GM13976 (cell line): Measurements from ENCODE around the gene FLNB.
A peak's percentile ranks its signal among the peaks of the same experiment; 100 is the strongest.

ENCODE experiments used
- DNase-seq: peaks from one replicate; pipeline ENCODE4 v3.0.0; 2012; ENCODE audit warnings: low spot score
- in situ Hi-C: fragments of 300-500 bp; cut with MboI; formaldehyde crosslinking; loops from one replicate; pipeline ENCODE4 v1.12.0; 2022; ENCODE audit warnings: low sequenced_read_pairs, mixed read lengths, inconsistent platforms; ENCODE audit not compliant: unreplicated experiment
- TF ChIP-seq, protein P1 (sequence below): IDR thresholded peaks from 2 replicates; pipeline ENCODE4 v1.5.1; 2012; ENCODE audit warnings: borderline replicate concordance, mild to moderate bottlenecking; ENCODE audit not compliant: insufficient read depth; ENCODE audit errors: extremely low read depth, missing control alignments, control extremely low read depth

The FLNB gene

DNA sequence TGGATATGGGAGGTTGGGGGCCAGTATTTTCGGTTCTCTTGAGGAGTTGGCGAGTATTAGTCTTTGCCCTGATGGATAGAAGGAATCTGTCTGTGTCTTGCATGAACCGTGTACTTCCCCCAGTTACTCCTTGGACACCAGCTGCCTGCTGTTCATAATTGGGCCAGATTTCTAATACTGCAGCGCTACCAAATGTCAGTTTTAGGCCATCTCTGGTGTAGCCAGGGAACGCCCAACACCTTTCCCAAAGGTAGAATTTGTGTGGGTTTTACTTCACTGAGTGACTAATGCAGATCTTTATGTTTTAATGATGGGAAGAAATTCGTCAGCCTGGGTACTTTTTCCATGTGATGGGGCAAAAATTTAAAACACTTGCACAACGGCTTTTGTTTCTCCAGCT is 18.4 kb downstream of the FLNB start:
- TF ChIP-seq, protein P1, sequence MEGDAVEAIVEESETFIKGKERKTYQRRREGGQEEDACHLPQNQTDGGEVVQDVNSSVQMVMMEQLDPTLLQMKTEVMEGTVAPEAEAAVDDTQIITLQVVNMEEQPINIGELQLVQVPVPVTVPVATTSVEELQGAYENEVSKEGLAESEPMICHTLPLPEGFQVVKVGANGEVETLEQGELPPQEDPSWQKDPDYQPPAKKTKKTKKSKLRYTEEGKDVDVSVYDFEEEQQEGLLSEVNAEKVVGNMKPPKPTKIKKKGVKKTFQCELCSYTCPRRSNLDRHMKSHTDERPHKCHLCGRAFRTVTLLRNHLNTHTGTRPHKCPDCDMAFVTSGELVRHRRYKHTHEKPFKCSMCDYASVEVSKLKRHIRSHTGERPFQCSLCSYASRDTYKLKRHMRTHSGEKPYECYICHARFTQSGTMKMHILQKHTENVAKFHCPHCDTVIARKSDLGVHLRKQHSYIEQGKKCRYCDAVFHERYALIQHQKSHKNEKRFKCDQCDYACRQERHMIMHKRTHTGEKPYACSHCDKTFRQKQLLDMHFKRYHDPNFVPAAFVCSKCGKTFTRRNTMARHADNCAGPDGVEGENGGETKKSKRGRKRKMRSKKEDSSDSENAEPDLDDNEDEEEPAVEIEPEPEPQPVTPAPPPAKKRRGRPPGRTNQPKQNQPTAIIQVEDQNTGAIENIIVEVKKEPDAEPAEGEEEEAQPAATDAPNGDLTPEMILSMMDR: no peak
- in situ Hi-C loops: no loop called here
- DNase-seq: no peak

GRCh38 chr3:58027704-58028317 is 19.6 kb downstream of the FLNB start:
- no peak for DNase-seq
- TF ChIP-seq, protein P1: no peak
- in situ Hi-C loops: no loop called here

DNA sequence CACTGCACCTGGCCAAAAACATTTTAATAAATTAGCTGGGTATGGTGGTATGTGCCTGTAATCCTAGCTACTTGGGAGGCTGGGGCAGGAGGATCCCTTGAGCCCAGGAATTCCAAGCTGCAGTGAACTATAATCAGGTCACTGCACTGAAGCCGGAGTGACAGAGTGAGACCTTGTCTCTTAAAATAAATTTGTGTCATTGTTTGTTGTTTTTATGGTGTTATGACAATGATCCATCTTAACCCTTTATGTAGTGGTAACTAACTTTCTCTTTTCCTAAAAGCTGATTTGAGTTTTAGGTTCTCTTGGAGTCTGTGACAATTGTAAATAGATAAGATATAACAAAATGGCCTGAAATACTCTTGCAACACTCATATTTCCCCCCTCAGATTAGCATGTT is 20.7 kb downstream of the FLNB start:
- TF ChIP-seq, protein P1: no peak
- in situ Hi-C loops: no loop called here
- no peak for DNase-seq

- no peak for DNase-seq
- TF ChIP-seq, protein P1: no peak
- in situ Hi-C loops: no loop called here
Measured at GRCh38 chr3:58029842-58030584, 21.8 kb downstream of the FLNB start.

- no peak for DNase-seq
- in situ Hi-C loops: no loop called here
- TF ChIP-seq, protein P1: no peak
Measured at GRCh38 chr3:58032186-58032585, 24.0 kb downstream of the FLNB start.

- in situ Hi-C loops: no loop called here
- TF ChIP-seq, protein P1: no peak
- DNase-seq: peak; percentile 86
Measured at GRCh38 chr3:58034738-58035523, 26.7 kb downstream of the FLNB start.
